HG03575 (cell line): ENCODE data around the gene HIVEP3.
"Not testable (repeated sequence)": the region's sequence is repeated elsewhere in the genome, so short reads cannot be mapped to it uniquely, and the experiment has no call there.

Experiments used
- ATAC-seq: cut with Tn5 transposase; IDR thresholded peaks from one replicate; pipeline ENCODE4 v1.9.1; 2021; ENCODE audit not compliant: unreplicated experiment, insufficient number of reproducible peaks, low FRiP score; ENCODE audit errors: extremely low read depth

HIVEP3 gene

GRCh38 chr1:41554746-41555145, 364.0 kb downstream of the HIVEP3 start:
- not testable (repeated sequence) for ATAC-seq

GRCh38 chr1:41547781-41548560, 370.8 kb downstream of the HIVEP3 start:
- ATAC-seq = no peak

GRCh38 chr1:41547336-41547735, 371.4 kb downstream of the HIVEP3 start:
- no peak for ATAC-seq

- ATAC-seq = no peak
Observed at GRCh38 chr1:41546833-41547135, 371.9 kb downstream of the HIVEP3 start.

- no peak for ATAC-seq
Observed at GRCh38 chr1:41545996-41546832, 372.5 kb downstream of the HIVEP3 start.

- ATAC-seq = no peak
Observed at GRCh38 chr1:41542196-41542930, 376.4 kb downstream of the HIVEP3 start.

- ATAC-seq = no peak
Observed at GRCh38 chr1:41541592-41541952, 377.1 kb downstream of the HIVEP3 start.

GRCh38 chr1:41540886-41541591, 377.7 kb downstream of the HIVEP3 start:
- ATAC-seq = no peak

- ATAC-seq = no peak
Observed at GRCh38 chr1:41539999-41540398, 378.7 kb downstream of the HIVEP3 start.

GRCh38 chr1:41539418-41539805, 379.3 kb downstream of the HIVEP3 start:
- ATAC-seq = no peak

- no peak for ATAC-seq
Observed at GRCh38 chr1:41538741-41539417, 379.8 kb downstream of the HIVEP3 start.

- no peak for ATAC-seq
Observed at GRCh38 chr1:41537788-41538351, 380.9 kb downstream of the HIVEP3 start.

- ATAC-seq = no peak
Observed at GRCh38 chr1:41537251-41537650, 381.5 kb downstream of the HIVEP3 start.

- no peak for ATAC-seq
Observed at GRCh38 chr1:41536361-41536802, 382.3 kb downstream of the HIVEP3 start.

GRCh38 chr1:41535716-41536115, 383.0 kb downstream of the HIVEP3 start:
- no peak for ATAC-seq

- no peak for ATAC-seq
Observed at GRCh38 chr1:41535276-41535675, 383.4 kb downstream of the HIVEP3 start.

- ATAC-seq = no peak
Observed at GRCh38 chr1:41534181-41535076, 384.3 kb downstream of the HIVEP3 start.

GRCh38 chr1:41533731-41534080, 385.0 kb downstream of the HIVEP3 start:
- ATAC-seq = no peak
